GM12864 (cell line): Measurements from ENCODE around the gene OVOL2.

Experiments
- DNase-seq: peaks from one replicate; pipeline ENCODE4 v3.0.0-alpha.2; 2011; ENCODE audit warnings: low read depth
- H3K4me3 ChIP-seq: 2 replicates; pipeline ENCODE4 v1.5.1; 2011; ENCODE audit warnings: mild to moderate bottlenecking, low read depth, low read length, control low read depth
- TF ChIP-seq, protein P1 (sequence below): IDR thresholded peaks from 2 replicates; pipeline ENCODE4 v1.5.1; 2011; ENCODE audit warnings: low read depth, mild to moderate bottlenecking, moderate library complexity, low read length, control low read depth, inconsistent platforms; ENCODE audit errors: missing control alignments

OVOL2 gene

DNA sequence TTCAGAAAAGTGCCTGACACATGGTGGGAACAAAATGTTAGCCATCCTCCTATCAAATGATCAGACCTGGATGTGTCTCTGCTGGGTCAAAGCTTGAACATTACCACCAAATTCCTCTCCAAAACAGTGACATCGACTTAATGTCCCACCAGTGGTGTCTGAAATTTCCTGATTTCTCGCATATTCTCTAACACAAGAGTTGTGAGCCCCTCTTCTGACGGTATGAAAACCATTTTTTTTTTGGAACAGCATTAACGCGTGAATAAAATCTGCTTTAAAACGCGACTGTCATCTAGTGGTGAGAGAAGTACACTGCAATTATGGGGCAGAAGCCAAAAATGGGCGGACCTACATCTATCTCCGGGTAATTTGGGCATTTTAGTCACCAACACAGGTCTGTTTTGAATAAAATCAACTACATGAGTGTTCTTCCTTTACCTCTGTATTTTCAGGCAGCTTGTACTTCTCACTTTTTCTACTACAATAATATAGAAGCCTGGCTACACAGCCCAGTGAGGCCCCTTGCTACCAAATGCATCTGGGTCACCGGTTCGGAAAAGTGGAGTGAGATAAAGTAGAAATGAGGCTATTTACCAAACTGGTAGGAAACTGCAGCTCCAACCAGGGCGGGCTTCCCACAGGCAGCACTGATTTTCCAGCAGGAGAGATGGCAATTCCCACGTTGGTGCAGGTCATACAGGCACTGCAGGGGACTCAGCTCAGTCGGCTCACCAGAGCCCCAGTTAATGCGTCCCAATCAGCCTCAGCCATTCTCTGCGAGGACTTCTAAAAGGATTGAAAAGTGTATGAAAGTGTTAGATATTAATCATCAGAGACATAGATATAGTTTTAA lies 61.5 kb downstream of the OVOL2 start:
- H3K4me3 ChIP-seq, result no peak overlapping the region
- DNase-seq, result no peak
- TF ChIP-seq, protein P1, sequence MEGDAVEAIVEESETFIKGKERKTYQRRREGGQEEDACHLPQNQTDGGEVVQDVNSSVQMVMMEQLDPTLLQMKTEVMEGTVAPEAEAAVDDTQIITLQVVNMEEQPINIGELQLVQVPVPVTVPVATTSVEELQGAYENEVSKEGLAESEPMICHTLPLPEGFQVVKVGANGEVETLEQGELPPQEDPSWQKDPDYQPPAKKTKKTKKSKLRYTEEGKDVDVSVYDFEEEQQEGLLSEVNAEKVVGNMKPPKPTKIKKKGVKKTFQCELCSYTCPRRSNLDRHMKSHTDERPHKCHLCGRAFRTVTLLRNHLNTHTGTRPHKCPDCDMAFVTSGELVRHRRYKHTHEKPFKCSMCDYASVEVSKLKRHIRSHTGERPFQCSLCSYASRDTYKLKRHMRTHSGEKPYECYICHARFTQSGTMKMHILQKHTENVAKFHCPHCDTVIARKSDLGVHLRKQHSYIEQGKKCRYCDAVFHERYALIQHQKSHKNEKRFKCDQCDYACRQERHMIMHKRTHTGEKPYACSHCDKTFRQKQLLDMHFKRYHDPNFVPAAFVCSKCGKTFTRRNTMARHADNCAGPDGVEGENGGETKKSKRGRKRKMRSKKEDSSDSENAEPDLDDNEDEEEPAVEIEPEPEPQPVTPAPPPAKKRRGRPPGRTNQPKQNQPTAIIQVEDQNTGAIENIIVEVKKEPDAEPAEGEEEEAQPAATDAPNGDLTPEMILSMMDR, result peak; percentile 96

DNA sequence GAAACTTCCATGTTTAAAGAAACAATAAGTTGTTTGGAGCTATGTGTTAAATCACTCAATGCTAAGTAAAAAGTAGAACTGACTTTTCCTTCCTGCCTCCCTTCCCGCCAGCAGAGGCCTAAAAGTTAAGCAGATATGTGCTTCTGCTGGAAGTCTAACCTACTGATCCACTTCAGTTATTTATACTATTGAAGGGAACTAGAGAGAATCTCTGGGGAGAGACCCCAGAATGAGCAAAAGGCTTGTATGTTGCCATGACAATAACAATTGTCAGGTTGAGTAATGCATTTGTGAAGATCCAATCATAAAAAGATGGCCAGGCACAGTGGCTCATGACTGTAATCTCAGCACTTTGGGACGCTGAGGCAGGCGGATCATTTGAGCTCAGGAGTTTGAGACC lies 64.2 kb downstream of the OVOL2 start:
- TF ChIP-seq, protein P1, result no peak
- no peak for DNase-seq
- no peak overlapping the region for H3K4me3 ChIP-seq

DNA sequence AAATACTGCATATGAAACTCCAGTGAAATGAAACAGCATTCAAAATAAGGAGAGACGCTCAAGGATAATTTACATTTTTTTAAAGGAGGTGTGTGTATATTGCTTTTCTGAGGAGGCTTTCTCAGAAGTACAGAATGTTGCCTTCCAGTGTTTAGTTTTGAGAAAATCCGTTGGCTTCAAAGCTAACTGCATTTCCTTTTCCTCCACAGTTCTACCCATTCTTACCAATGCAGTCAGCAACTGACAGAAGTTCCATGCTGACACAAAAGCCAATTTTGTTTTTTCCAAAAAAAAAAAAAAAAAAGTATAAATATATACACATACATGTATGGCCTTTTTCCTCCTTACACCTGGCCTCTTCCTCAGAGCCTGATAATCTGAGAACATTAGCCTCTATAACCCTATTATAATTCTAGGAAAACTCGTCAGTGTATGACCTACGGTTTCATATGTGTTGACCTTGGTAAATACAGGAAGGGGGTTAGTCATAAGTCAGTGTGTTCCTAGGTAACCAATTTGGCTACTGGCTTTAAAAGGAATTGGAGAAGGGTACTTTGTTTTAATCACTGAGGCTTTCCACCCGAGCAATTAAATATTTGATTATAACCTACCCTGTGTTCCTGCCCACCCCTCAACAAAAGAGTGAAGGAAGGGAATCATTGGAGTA lies 64.7 kb downstream of the OVOL2 start:
- DNase-seq, result no peak
- H3K4me3 ChIP-seq, result no peak overlapping the region
- TF ChIP-seq, protein P1, result no peak

DNA sequence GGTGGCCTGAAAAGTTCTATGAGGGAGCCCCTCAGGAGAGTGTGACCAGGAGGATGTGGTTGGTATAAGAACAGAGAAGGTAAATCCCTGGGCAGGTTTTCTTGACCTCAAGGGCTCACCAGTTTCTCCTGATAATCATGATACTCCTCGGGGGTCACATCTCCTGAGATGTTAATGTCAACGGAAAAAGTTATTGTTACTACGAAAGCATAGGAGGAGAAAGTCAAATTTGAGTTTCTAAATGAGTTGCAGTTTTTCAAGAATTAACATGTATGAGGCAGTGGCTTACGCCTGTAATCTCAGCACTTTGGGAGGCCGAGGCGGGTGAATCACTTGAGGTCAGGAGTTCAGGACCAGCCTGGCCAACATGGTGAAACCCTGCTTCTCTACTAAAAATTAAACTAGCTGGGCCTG lies 65.5 kb downstream of the OVOL2 start:
- TF ChIP-seq, protein P1, result no peak
- H3K4me3 ChIP-seq, result no peak overlapping the region
- no peak for DNase-seq

DNA sequence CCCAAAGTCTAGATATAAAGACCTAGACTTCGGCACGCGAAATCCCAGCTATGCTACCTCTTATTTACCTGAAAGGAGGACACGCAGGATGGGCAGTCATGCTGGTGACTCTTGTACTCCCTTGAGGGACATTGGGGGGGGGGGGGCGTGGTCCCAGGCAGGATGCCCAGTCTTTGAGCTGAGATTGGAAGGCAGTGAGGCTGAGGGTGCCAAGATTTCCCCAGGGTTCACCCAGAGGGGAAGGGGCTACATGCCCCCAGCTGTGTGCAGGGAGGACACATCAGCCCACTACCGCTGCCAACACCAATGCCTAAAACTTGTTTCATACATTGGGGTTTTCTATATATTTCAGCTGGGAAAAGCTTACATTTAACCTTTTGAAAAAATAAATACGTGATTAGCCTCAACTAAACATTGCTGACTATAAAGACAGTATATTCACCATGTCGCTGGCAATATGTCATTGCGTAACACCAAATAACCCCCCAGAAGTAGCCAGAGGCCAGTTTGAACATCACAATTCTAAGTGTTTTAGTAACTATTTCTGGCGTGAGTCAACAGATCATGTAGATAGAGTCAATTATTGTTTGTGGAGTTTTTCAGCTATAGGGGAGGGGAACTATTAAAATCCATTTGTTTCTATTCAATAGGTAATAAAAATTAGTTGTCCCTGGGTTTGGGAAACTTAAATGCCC lies 67.3 kb downstream of the OVOL2 start:
- no peak for DNase-seq
- TF ChIP-seq, protein P1, result no peak
- H3K4me3 ChIP-seq, result no peak overlapping the region

DNA sequence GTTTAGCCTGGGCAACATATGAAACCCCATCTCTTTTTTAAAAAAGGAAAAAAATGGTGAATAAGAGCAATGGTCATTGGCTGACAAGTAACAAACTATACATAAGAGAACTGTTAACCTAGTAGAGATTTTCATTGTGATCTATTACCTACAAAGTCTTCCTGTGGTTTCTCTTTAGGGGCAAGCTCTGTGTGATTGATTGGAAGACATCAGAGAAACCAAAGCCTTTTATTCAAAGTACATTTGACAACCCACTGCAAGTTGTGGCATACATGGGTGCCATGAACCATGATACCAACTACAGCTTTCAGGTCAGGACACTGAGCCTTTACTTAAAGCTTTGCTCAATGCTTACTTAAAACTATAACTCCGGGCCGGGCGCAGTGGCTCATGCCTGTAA lies 69.7 kb downstream of the OVOL2 start:
- TF ChIP-seq, protein P1, result no peak
- DNase-seq, result no peak
- H3K4me3 ChIP-seq, result no peak overlapping the region
